MM.1S (cell line): ENCODE results near the gene SLC25A22.

Source experiments
- DNase-seq: peaks from one replicate; pipeline ENCODE4 v3.0.0-alpha.2; 2015
- H2AFZ ChIP-seq: fragments of 300-600 bp; sonication (generic); 2 replicates; pipeline ENCODE4 v1.6.0; 2016; ENCODE audit warnings: antibody characterized with exemption, low read length
- H3F3A ChIP-seq: fragments of 300-600 bp; sonication (generic); 2 replicates; pipeline ENCODE4 v1.6.1; 2016; ENCODE audit warnings: mild to moderate bottlenecking, antibody characterized with exemption, low read length, moderate library complexity, mixed read lengths; ENCODE audit not compliant: insufficient read depth
- H3K27ac ChIP-seq: fragments of 300-600 bp; sonication (generic); 2 replicates; pipeline ENCODE4 v1.5.1; 2016; ENCODE audit warnings: mild to moderate bottlenecking, low read length
- H3K27me3 ChIP-seq: fragments of 300-600 bp; sonication (generic); replicated peaks from 2 replicates; pipeline ENCODE4 v1.6.0; 2016; ENCODE audit warnings: low read length; ENCODE audit not compliant: insufficient read depth
- H3K36me3 ChIP-seq: fragments of 300-600 bp; sonication (generic); replicated peaks from 2 replicates; pipeline ENCODE4 v1.6.1; 2016; ENCODE audit warnings: mild to moderate bottlenecking, low read length, mixed read lengths; ENCODE audit not compliant: insufficient read depth
- H3K4me1 ChIP-seq: fragments of 300-600 bp; sonication (generic); 2 replicates; pipeline ENCODE4 v1.6.1; 2016; ENCODE audit warnings: low read length, mixed read lengths
- H3K4me2 ChIP-seq: fragments of 300-600 bp; sonication (generic); 2 replicates; pipeline ENCODE4 v1.6.0; 2016; ENCODE audit warnings: low read depth, low read length
- H3K4me3 ChIP-seq: fragments of 300-600 bp; sonication (generic); 2 replicates; pipeline ENCODE4 v1.5.1; 2016; ENCODE audit warnings: low read length, mixed read lengths
- H3K79me2 ChIP-seq: fragments of 300-600 bp; sonication (generic); 2 replicates; pipeline ENCODE4 v1.6.1; 2016; ENCODE audit warnings: mixed run types, low read length, mixed read lengths
- H3K9ac ChIP-seq: fragments of 300-600 bp; sonication (generic); 2 replicates; pipeline ENCODE4 v1.6.1; 2016; ENCODE audit warnings: low read length, mixed read lengths
- H3K9me2 ChIP-seq: fragments of 300-600 bp; sonication (generic); replicated peaks from 2 replicates; pipeline ENCODE4 v1.6.1; 2016; ENCODE audit warnings: mild to moderate bottlenecking, low read length, mixed read lengths; ENCODE audit not compliant: insufficient read depth
- H3K9me3 ChIP-seq: fragments of 300-600 bp; sonication (generic); replicated peaks from 2 replicates; pipeline ENCODE4 v1.6.1; 2016; ENCODE audit warnings: mild to moderate bottlenecking, low read length, mixed read lengths; ENCODE audit not compliant: insufficient read depth
- H4K20me1 ChIP-seq: fragments of 300-600 bp; sonication (generic); 2 replicates; pipeline ENCODE4 v1.6.1; 2016; ENCODE audit warnings: mild to moderate bottlenecking, low read length, moderate library complexity, mixed read lengths; ENCODE audit not compliant: insufficient read depth
- EZH2 ChIP-seq: fragments of 300-600 bp; sonication (generic); optimal IDR thresholded peaks from 2 replicates; pipeline ENCODE3; 2017; ENCODE audit warnings: low read depth, mild to moderate bottlenecking, antibody characterized with exemption, low read length, mixed read lengths
- EZH2phosphoT487 ChIP-seq: fragments of 300-600 bp; sonication (generic); IDR thresholded peaks from 2 replicates; pipeline ENCODE4 v1.6.1; 2018; ENCODE audit warnings: antibody characterized with exemption, low read length
- TF ChIP-seq, protein P1 (sequence below): fragments of 300-600 bp; sonication (generic); IDR thresholded peaks from 2 replicates; pipeline ENCODE4 v1.5.1; 2016; ENCODE audit warnings: antibody characterized with exemption, low read length, mixed read lengths

The SLC25A22 gene

GRCh38 chr11:802018-802617, 4.0 kb upstream of the SLC25A22 start:
- Histone ChIP-seq H3K79me2 (peaks cover 34% of the 10 kb centered on the region), H3K9me3 (no peaks in the 10 kb centered on the region), H3K4me3 (no peak overlapping the region), H2AFZ (no peak overlapping the region), H3K27me3 (no peaks in the 10 kb centered on the region), H4K20me1 (no peaks in the 10 kb centered on the region), H3F3A (peaks cover 19% of the 10 kb centered on the region), H3K36me3 (no peaks in the 10 kb centered on the region), H3K9me2 (no peaks in the 10 kb centered on the region), H3K9ac (no peak overlapping the region), H3K4me1 (0 out of 2 replicates have a peak, but pooled peaks cover 5% of the 10 kb centered on the region), H3K27ac (no peak overlapping the region), H3K4me2 (no peak overlapping the region)
- no peak for DNase-seq
- TF ChIP-seq EZH2phosphoT487 (no peak), EZH2 (no peak)
- TF ChIP-seq, protein P1, sequence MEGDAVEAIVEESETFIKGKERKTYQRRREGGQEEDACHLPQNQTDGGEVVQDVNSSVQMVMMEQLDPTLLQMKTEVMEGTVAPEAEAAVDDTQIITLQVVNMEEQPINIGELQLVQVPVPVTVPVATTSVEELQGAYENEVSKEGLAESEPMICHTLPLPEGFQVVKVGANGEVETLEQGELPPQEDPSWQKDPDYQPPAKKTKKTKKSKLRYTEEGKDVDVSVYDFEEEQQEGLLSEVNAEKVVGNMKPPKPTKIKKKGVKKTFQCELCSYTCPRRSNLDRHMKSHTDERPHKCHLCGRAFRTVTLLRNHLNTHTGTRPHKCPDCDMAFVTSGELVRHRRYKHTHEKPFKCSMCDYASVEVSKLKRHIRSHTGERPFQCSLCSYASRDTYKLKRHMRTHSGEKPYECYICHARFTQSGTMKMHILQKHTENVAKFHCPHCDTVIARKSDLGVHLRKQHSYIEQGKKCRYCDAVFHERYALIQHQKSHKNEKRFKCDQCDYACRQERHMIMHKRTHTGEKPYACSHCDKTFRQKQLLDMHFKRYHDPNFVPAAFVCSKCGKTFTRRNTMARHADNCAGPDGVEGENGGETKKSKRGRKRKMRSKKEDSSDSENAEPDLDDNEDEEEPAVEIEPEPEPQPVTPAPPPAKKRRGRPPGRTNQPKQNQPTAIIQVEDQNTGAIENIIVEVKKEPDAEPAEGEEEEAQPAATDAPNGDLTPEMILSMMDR, result no peak

- H3K4me2 ChIP-seq, result no peak overlapping the region
- H3F3A ChIP-seq, result peaks cover 25% of the 10 kb centered on the region
- no peak overlapping the region for H3K4me3 ChIP-seq
- H4K20me1 ChIP-seq, result no peaks in the 10 kb centered on the region
- H3K27me3 ChIP-seq, result no peaks in the 10 kb centered on the region
- H3K4me1 ChIP-seq, result 0 out of 2 replicates have a peak, but pooled peaks cover 5% of the 10 kb centered on the region
- peaks cover 43% of the 10 kb centered on the region for H3K79me2 ChIP-seq
- no peak for TF ChIP-seq EZH2phosphoT487
- no peak for TF ChIP-seq EZH2
- TF ChIP-seq, protein P1, result no peak
- H3K36me3 ChIP-seq, result no peaks in the 10 kb centered on the region
- DNase-seq, result no peak
- no peak overlapping the region for H3K27ac ChIP-seq
- no peaks in the 10 kb centered on the region for H3K9me2 ChIP-seq
- H3K9ac ChIP-seq, result no peak overlapping the region
- no peaks in the 10 kb centered on the region for H3K9me3 ChIP-seq
- H2AFZ ChIP-seq, result no peak overlapping the region
These were observed 3.2 kb upstream of the SLC25A22 start for GRCh38 chr11:801097-801780.

- Histone ChIP-seq H3F3A (peaks cover 23% of the 10 kb centered on the region), H4K20me1 (no peaks in the 10 kb centered on the region), H3K9me2 (no peaks in the 10 kb centered on the region), H2AFZ (no peak overlapping the region), H3K9me3 (no peaks in the 10 kb centered on the region), H3K4me1 (0 out of 2 replicates have a peak, but pooled peaks cover 5% of the 10 kb centered on the region), H3K9ac (no peak overlapping the region), H3K27me3 (no peaks in the 10 kb centered on the region), H3K79me2 (peaks cover 49% of the 10 kb centered on the region), H3K36me3 (no peaks in the 10 kb centered on the region), H3K4me3 (no peak overlapping the region), H3K4me2 (no peak overlapping the region), H3K27ac (no peak overlapping the region)
- no peak for DNase-seq
- TF ChIP-seq EZH2, result no peak
These were observed 2.4 kb upstream of the SLC25A22 start for GRCh38 chr11:800473-800872.
